Cardiac fibroblast (primary cell): ENCODE measurements around the gene HMCN2.

Experiments used
- DNase-seq, 2 donors: peaks; one replicate each; pipeline versions ENCODE4 v3.0.0 to v3.0.0-alpha.2; 2010; ENCODE audit warnings: low read depth in 2 of 2
- H3K4me3 ChIP-seq, 2 donors: replicated peaks in 1 of 2; 1 replicate in 1 of 2; 2 replicates in 1 of 2; pipeline ENCODE4 v1.5.1; 2011; ENCODE audit warnings: low read depth in 2 of 2, low read length in 2 of 2, mild to moderate bottlenecking in 2 of 2, moderate library complexity in 1 of 2
- TF ChIP-seq, protein P1 (sequence below): IDR thresholded peaks from one replicate; pipeline ENCODE4 v1.5.1; 2011; ENCODE audit warnings: low read depth, mild to moderate bottlenecking, low read length, inconsistent platforms

Gene HMCN2

GRCh38 chr9:130307667-130307943 lies 42.0 kb downstream of the HMCN2 start:
- TF ChIP-seq, protein P1, sequence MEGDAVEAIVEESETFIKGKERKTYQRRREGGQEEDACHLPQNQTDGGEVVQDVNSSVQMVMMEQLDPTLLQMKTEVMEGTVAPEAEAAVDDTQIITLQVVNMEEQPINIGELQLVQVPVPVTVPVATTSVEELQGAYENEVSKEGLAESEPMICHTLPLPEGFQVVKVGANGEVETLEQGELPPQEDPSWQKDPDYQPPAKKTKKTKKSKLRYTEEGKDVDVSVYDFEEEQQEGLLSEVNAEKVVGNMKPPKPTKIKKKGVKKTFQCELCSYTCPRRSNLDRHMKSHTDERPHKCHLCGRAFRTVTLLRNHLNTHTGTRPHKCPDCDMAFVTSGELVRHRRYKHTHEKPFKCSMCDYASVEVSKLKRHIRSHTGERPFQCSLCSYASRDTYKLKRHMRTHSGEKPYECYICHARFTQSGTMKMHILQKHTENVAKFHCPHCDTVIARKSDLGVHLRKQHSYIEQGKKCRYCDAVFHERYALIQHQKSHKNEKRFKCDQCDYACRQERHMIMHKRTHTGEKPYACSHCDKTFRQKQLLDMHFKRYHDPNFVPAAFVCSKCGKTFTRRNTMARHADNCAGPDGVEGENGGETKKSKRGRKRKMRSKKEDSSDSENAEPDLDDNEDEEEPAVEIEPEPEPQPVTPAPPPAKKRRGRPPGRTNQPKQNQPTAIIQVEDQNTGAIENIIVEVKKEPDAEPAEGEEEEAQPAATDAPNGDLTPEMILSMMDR, result no peak
- H3K4me3 ChIP-seq, result no peak overlapping the region
- DNase-seq, result no peak

DNA sequence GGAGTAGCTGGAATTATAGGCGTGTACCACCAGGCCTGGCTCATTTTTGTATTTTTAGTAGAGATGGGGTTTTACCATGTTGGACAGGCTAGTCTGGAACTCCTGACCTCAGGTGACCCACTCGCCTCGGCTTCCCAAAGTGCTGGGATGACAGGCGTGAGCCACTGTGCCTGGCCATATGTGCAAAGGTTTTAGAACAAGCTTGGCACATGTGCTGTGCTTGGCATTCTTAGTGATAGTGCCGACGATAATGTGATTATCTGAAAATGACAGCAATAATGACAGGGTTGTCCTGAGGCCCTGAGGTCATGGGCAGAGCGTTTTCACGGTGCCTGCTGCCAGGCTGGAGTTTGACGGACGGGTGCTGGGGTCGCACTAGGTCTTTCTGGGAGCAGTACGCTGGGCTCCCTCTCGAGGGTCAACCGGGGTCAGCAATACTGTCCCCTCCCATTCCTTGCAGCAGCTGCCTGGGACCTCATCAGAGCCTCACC lies 42.6 kb downstream of the HMCN2 start:
- H3K4me3 ChIP-seq, result no peak overlapping the region
- DNase-seq, result no peak
- TF ChIP-seq, protein P1, result no peak

- DNase-seq, result no peak
- TF ChIP-seq, protein P1, result no peak
- H3K4me3 ChIP-seq, result no peak overlapping the region
Measured at GRCh38 chr9:130309689-130310455, 44.3 kb downstream of the HMCN2 start.

GRCh38 chr9:130310456-130310855 lies 44.9 kb downstream of the HMCN2 start:
- TF ChIP-seq, protein P1, result no peak
- DNase-seq, result no peak
- H3K4me3 ChIP-seq, result no peak overlapping the region

GRCh38 chr9:130311003-130311402 lies 45.4 kb downstream of the HMCN2 start:
- no peak for DNase-seq
- TF ChIP-seq, protein P1, result no peak
- no peak overlapping the region for H3K4me3 ChIP-seq

GRCh38 chr9:130311408-130312140 lies 46.0 kb downstream of the HMCN2 start:
- TF ChIP-seq, protein P1, result no peak
- no peak overlapping the region for H3K4me3 ChIP-seq
- no peak for DNase-seq
